Astrocyte (in vitro differentiated cells and primary cell): ENCODE data around the gene SMC1A. TPM values are rescaled to one million over a fixed set of nuclear protein-coding genes. Genes with fewer than 3 reads are reported as not detected.

ENCODE experiments used
- DNase-seq: peaks from one replicate; pipeline ENCODE4 v3.0.0-alpha.2; 2010; ENCODE audit warnings: low read depth
- FAIRE-seq: peaks from 2 replicates; lab custom pipeline; 2011; peaks lifted over from hg19 to GRCh38; lab: Jason Lieb, UNC
- H2AFZ ChIP-seq: 2 replicates; pipeline ENCODE4 v1.6.0; 2012; ENCODE audit warnings: low read depth, low read length, inconsistent platforms
- H3K27ac ChIP-seq: 2 replicates; pipeline ENCODE4 v1.5.1; 2011; ENCODE audit warnings: low read depth, low read length, inconsistent platforms
- H3K27me3 ChIP-seq: 2 replicates; pipeline ENCODE4 v1.6.0; 2011; ENCODE audit warnings: low read length, inconsistent platforms; ENCODE audit not compliant: insufficient read depth
- H3K36me3 ChIP-seq: 2 replicates; pipeline ENCODE4 v1.5.1; 2011; ENCODE audit warnings: low read length, inconsistent platforms; ENCODE audit not compliant: insufficient read depth
- H3K4me1 ChIP-seq: 2 replicates; pipeline ENCODE4 v1.5.1; 2011; ENCODE audit warnings: low read length, inconsistent platforms; ENCODE audit not compliant: insufficient read depth
- H3K4me2 ChIP-seq: 2 replicates; pipeline ENCODE4 v1.6.0; 2012; ENCODE audit warnings: low read length, inconsistent platforms
- H3K4me3 ChIP-seq: 2 replicates; pipeline ENCODE4 v1.5.1; 2011; ENCODE audit warnings: low read depth, mild to moderate bottlenecking, low read length, inconsistent platforms; ENCODE audit not compliant: insufficient read depth
- H3K79me2 ChIP-seq: 2 replicates; pipeline ENCODE4 v1.6.0; 2012; ENCODE audit warnings: mild to moderate bottlenecking, low read length, inconsistent platforms; ENCODE audit not compliant: insufficient read depth
- H3K9ac ChIP-seq: 2 replicates; pipeline ENCODE4 v1.6.0; 2012; ENCODE audit warnings: mild to moderate bottlenecking, low read length, inconsistent platforms
- H3K9me3 ChIP-seq: 2 replicates; pipeline ENCODE4 v1.5.1; 2012; ENCODE audit warnings: low read depth, mild to moderate bottlenecking, low read length, inconsistent platforms; ENCODE audit not compliant: insufficient read depth
- H4K20me1 ChIP-seq: 2 replicates; pipeline ENCODE4 v1.6.0; 2012; ENCODE audit warnings: low read length, inconsistent platforms; ENCODE audit not compliant: insufficient read depth
- H3K27ac Mint-ChIP-seq: one replicate; pipeline ENCODE4 v1.8.0; 2021; ENCODE audit warnings: mild to moderate bottlenecking, mixed read lengths; ENCODE audit not compliant: unreplicated experiment
- H3K27me3 Mint-ChIP-seq: one replicate; pipeline ENCODE4 v1.8.0; 2021; ENCODE audit warnings: low read depth, mixed read lengths; ENCODE audit not compliant: unreplicated experiment
- H3K36me3 Mint-ChIP-seq: one replicate; pipeline ENCODE4 v1.8.0; 2021; ENCODE audit warnings: low read depth, mixed read lengths; ENCODE audit not compliant: unreplicated experiment
- H3K4me1 Mint-ChIP-seq: one replicate; pipeline ENCODE4 v1.8.0; 2021; ENCODE audit warnings: low read depth, mixed read lengths; ENCODE audit not compliant: unreplicated experiment
- H3K4me3 Mint-ChIP-seq: one replicate; pipeline ENCODE4 v1.8.0; 2021; ENCODE audit warnings: mild to moderate bottlenecking, moderate library complexity, mixed read lengths; ENCODE audit not compliant: unreplicated experiment
- H3K9me3 Mint-ChIP-seq: one replicate; pipeline ENCODE4 v1.8.0; 2021; ENCODE audit warnings: mild to moderate bottlenecking, mixed read lengths; ENCODE audit not compliant: unreplicated experiment
- CTCF ChIP-seq: IDR thresholded peaks from 2 replicates; pipeline ENCODE4 v1.5.1; 2011; ENCODE audit warnings: low read depth, mild to moderate bottlenecking, inconsistent platforms, low read length, moderate library complexity; ENCODE audit not compliant: insufficient read depth
- EZH2 ChIP-seq: IDR thresholded peaks from 2 replicates; pipeline ENCODE4 v1.6.1; 2012; ENCODE audit warnings: mild to moderate bottlenecking, low read length, inconsistent platforms; ENCODE audit not compliant: insufficient read depth
- total RNA-seq: library from RNA; stranded (reverse); gene quantifications from 2 replicates; pipeline ENCODE4 v1.2.1, GENCODE V29; 2021

Gene SMC1A
- total RNA-seq, 1 donor from 2014 or later = 31.9 TPM

GRCh38 chrX:53412446-53412845 lies 10.0 kb downstream of the SMC1A start:
- FAIRE-seq = no peak
- no peaks in the 10 kb centered on the region for H3K9me3 Mint-ChIP-seq
- H3K27ac ChIP-seq = no peak overlapping the region

GRCh38 chrX:53403535-53403934 lies 18.9 kb downstream of the SMC1A start:
- H3K27ac Mint-ChIP-seq = no peak overlapping the region

More at GRCh38 chrX:53412446-53412845, 10.0 kb downstream of the SMC1A start:
- Histone ChIP-seq H3K4me3 (no peak overlapping the region), H3K79me2 (peaks cover 24% of the 10 kb centered on the region), H3K36me3 (peaks cover 21% of the 10 kb centered on the region), H3K9ac (no peak overlapping the region), H3K4me1 (no peaks in the 10 kb centered on the region), H2AFZ (no peak overlapping the region), H4K20me1 (peaks cover 11% of the 10 kb centered on the region), H3K9me3 (no peaks in the 10 kb centered on the region), H3K4me2 (no peak overlapping the region), H3K27me3 (no peaks in the 10 kb centered on the region)
- Mint-ChIP-seq H3K4me1 (no peaks in the 10 kb centered on the region), H3K4me3 (no peak overlapping the region), H3K36me3 (peaks cover 4% of the 10 kb centered on the region), H3K27ac (no peak overlapping the region), H3K27me3 (no peaks in the 10 kb centered on the region)
- TF ChIP-seq CTCF = no peak
- TF ChIP-seq EZH2 = no peak
- no peak for DNase-seq

More at GRCh38 chrX:53403535-53403934, 18.9 kb downstream of the SMC1A start:
- no peak for FAIRE-seq
- H3K4me1 ChIP-seq = no peaks in the 10 kb centered on the region
- H3K27ac ChIP-seq = no peak overlapping the region
- no peaks in the 10 kb centered on the region for H3K27me3 ChIP-seq
- H2AFZ ChIP-seq = no peak overlapping the region
- no peaks in the 10 kb centered on the region for H3K79me2 ChIP-seq
- H3K9ac ChIP-seq = no peak overlapping the region
- no peaks in the 10 kb centered on the region for H3K4me1 Mint-ChIP-seq
- no peaks in the 10 kb centered on the region for H3K9me3 Mint-ChIP-seq
- no peaks in the 10 kb centered on the region for H4K20me1 ChIP-seq
- no peak for TF ChIP-seq CTCF
- TF ChIP-seq EZH2 = no peak
- no peak for DNase-seq
- H3K36me3 ChIP-seq = peaks cover 10% of the 10 kb centered on the region
- H3K4me3 Mint-ChIP-seq = no peak overlapping the region
- no peak overlapping the region for H3K4me3 ChIP-seq
- H3K9me3 ChIP-seq = no peaks in the 10 kb centered on the region
- no peak overlapping the region for H3K4me2 ChIP-seq
- H3K27me3 Mint-ChIP-seq = no peaks in the 10 kb centered on the region
- no peaks in the 10 kb centered on the region for H3K36me3 Mint-ChIP-seq
